Measurements from ENCODE around the gene BACE1. TPM values are rescaled to one million over a fixed set of nuclear protein-coding genes. Genes with fewer than 3 reads are reported as not detected.

BACE1 gene
- total RNA-seq, 1 experiment from 2014 or later = 8.5 TPM

DNA sequence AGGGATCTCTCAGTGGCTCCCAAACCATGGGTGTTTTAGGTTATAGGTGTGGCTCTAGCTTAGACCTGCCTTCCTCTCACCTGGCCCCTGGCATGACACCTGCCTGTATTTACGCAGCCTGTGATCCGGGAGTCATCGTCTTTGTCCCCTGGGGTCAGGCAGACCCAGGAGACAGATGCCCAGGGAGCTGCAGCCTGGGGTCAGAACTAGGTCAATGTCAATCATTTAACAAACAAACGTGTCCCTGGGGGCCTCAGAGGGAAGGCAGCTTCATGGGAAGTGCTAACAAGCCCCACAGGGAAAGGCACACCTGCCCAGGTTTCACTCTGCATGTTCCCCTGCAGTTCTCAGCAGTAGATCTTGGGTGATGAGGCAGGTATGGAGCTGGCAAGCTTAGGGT lies 13.0 kb downstream of the BACE1 start (continued):
- no peak for TF ChIP-seq NR2C2 (CRISPR knock-in tag; IDR thresholded peaks at IDR 0.05)
- TF ChIP-seq ELF4 (CRISPR knock-in tag; IDR thresholded peaks at IDR 0.05; ENCODE audit: low read depth) = no peak
- TF ChIP-seq FOXJ3 (CRISPR knock-in tag; IDR thresholded peaks at IDR 0.05; ENCODE audit: borderline replicate concordance) = no peak
- no peak for TF ChIP-seq ATF2 (CRISPR knock-in tag; IDR thresholded peaks at IDR 0.05; ENCODE audit: borderline replicate concordance, low read depth)
- no peak for TF ChIP-seq SOX15 (CRISPR knock-in tag; IDR thresholded peaks at IDR 0.05)
- no peak for TF ChIP-seq ATF6 (CRISPR knock-in tag; IDR thresholded peaks at IDR 0.05)
- no peak for TF ChIP-seq CBFB (CRISPR knock-in tag; IDR thresholded peaks at IDR 0.05; ENCODE audit: low read depth)
- TF ChIP-seq, protein P1, sequence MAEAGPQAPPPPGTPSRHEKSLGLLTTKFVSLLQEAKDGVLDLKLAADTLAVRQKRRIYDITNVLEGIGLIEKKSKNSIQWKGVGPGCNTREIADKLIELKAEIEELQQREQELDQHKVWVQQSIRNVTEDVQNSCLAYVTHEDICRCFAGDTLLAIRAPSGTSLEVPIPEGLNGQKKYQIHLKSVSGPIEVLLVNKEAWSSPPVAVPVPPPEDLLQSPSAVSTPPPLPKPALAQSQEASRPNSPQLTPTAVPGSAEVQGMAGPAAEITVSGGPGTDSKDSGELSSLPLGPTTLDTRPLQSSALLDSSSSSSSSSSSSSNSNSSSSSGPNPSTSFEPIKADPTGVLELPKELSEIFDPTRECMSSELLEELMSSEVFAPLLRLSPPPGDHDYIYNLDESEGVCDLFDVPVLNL (CRISPR knock-in tag; IDR thresholded peaks at IDR 0.05; ENCODE audit: borderline replicate concordance, low read depth) = no peak

- Mint-ChIP-seq H3K27me3 (ENCODE audit: low read depth) (peaks cover 4% of the 10 kb centered on the region; the same call in 1 of the 2 replicates), H3K9me3 (no peaks in the 10 kb centered on the region), H3K36me3 (no peaks in the 10 kb centered on the region), H3K4me3 (no peak overlapping the region), H3K4me1 (peaks cover 35% of the 10 kb centered on the region), H3K27ac (no peak overlapping the region)
- DNase-seq (ENCODE audit: low spot score) (no peak), ATAC-seq (no peak)
- ChIA-PET CTCF (interaction anchor here (1.1 kb wide), 1 partner anchor 14 kb away, joined by 5 read pairs; the partner anchor contains the start of gene BACE1), POLR2A (no interaction called here)
- TF ChIP-seq, protein P2, sequence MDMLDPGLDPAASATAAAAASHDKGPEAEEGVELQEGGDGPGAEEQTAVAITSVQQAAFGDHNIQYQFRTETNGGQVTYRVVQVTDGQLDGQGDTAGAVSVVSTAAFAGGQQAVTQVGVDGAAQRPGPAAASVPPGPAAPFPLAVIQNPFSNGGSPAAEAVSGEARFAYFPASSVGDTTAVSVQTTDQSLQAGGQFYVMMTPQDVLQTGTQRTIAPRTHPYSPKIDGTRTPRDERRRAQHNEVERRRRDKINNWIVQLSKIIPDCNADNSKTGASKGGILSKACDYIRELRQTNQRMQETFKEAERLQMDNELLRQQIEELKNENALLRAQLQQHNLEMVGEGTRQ (CRISPR knock-in tag; IDR thresholded peaks at IDR 0.05) = no peak
- TF ChIP-seq, protein P3, sequence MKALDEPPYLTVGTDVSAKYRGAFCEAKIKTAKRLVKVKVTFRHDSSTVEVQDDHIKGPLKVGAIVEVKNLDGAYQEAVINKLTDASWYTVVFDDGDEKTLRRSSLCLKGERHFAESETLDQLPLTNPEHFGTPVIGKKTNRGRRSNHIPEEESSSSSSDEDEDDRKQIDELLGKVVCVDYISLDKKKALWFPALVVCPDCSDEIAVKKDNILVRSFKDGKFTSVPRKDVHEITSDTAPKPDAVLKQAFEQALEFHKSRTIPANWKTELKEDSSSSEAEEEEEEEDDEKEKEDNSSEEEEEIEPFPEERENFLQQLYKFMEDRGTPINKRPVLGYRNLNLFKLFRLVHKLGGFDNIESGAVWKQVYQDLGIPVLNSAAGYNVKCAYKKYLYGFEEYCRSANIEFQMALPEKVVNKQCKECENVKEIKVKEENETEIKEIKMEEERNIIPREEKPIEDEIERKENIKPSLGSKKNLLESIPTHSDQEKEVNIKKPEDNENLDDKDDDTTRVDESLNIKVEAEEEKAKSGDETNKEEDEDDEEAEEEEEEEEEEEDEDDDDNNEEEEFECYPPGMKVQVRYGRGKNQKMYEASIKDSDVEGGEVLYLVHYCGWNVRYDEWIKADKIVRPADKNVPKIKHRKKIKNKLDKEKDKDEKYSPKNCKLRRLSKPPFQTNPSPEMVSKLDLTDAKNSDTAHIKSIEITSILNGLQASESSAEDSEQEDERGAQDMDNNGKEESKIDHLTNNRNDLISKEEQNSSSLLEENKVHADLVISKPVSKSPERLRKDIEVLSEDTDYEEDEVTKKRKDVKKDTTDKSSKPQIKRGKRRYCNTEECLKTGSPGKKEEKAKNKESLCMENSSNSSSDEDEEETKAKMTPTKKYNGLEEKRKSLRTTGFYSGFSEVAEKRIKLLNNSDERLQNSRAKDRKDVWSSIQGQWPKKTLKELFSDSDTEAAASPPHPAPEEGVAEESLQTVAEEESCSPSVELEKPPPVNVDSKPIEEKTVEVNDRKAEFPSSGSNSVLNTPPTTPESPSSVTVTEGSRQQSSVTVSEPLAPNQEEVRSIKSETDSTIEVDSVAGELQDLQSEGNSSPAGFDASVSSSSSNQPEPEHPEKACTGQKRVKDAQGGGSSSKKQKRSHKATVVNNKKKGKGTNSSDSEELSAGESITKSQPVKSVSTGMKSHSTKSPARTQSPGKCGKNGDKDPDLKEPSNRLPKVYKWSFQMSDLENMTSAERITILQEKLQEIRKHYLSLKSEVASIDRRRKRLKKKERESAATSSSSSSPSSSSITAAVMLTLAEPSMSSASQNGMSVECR (CRISPR knock-in tag; IDR thresholded peaks at IDR 0.05; ENCODE audit: borderline replicate concordance) = no peak
- TF ChIP-seq SOX15 (CRISPR knock-in tag; IDR thresholded peaks at IDR 0.05) (no peak), IRF1 (CRISPR knock-in tag; IDR thresholded peaks at IDR 0.05) (no peak), GRHL2 (CRISPR knock-in tag; IDR thresholded peaks at IDR 0.05; ENCODE audit: insufficient replicate concordance, severe bottlenecking) (no peak), TCF7 (CRISPR knock-in tag; IDR thresholded peaks at IDR 0.05; ENCODE audit: low read depth) (no peak), ATF1 (CRISPR knock-in tag; IDR thresholded peaks at IDR 0.05) (no peak), NFYB (CRISPR knock-in tag; conservative IDR thresholded peaks at IDR 0.05; ENCODE audit: low read depth) (no peak), ZMAT4 (CRISPR knock-in tag; IDR thresholded peaks at IDR 0.05) (no peak), NFATC4 (CRISPR knock-in tag; IDR thresholded peaks at IDR 0.05) (no peak), ESRRA (CRISPR knock-in tag; IDR thresholded peaks at IDR 0.05; ENCODE audit: borderline replicate concordance) (no peak), FOXJ3 (CRISPR knock-in tag; IDR thresholded peaks at IDR 0.05; ENCODE audit: borderline replicate concordance) (no peak), CBFB (CRISPR knock-in tag; IDR thresholded peaks at IDR 0.05; ENCODE audit: low read depth) (no peak), ZNF219 (CRISPR knock-in tag; IDR thresholded peaks at IDR 0.05; ENCODE audit: borderline replicate concordance) (no peak), HMGXB4 (CRISPR knock-in tag; IDR thresholded peaks at IDR 0.05) (no peak)
- TF ChIP-seq, protein P4, sequence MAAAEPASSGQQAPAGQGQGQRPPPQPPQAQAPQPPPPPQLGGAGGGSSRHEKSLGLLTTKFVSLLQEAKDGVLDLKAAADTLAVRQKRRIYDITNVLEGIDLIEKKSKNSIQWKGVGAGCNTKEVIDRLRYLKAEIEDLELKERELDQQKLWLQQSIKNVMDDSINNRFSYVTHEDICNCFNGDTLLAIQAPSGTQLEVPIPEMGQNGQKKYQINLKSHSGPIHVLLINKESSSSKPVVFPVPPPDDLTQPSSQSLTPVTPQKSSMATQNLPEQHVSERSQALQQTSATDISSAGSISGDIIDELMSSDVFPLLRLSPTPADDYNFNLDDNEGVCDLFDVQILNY (CRISPR knock-in tag; IDR thresholded peaks at IDR 0.05) = no peak
These were observed 13.8 kb downstream of the BACE1 start for GRCh38 chr11:117302228-117302627.

All from WTC11 (cell line).